Type B pancreatic cell (in vitro differentiated cells): ENCODE measurements around the gene DCAF10. TPM values are rescaled to one million over a fixed set of nuclear protein-coding genes. Genes with fewer than 3 reads are reported as not detected.

Experiments
- DNase-seq: peaks from one replicate; pipeline ENCODE4 v3.0.0; 2021; ENCODE audit warnings: mixed read lengths; ENCODE audit not compliant: unreplicated experiment; ENCODE audit errors: extremely low spot score
- H3K27ac Mint-ChIP-seq: 2 replicates; pipeline ENCODE4 v1.8.0; 2021; ENCODE audit warnings: mild to moderate bottlenecking, mixed read lengths
- H3K27me3 Mint-ChIP-seq: 2 replicates; pipeline ENCODE4 v1.8.0; 2021; ENCODE audit warnings: mixed read lengths
- H3K36me3 Mint-ChIP-seq: 2 replicates; pipeline ENCODE4 v1.8.0; 2021; ENCODE audit warnings: mixed read lengths
- H3K4me1 Mint-ChIP-seq: one replicate; pipeline ENCODE4 v1.8.0; 2021; ENCODE audit warnings: mixed read lengths; ENCODE audit not compliant: unreplicated experiment
- H3K4me3 Mint-ChIP-seq: 2 replicates; pipeline ENCODE4 v1.8.0; 2021; ENCODE audit warnings: mild to moderate bottlenecking, mixed read lengths
- H3K9me3 Mint-ChIP-seq: 2 replicates; pipeline ENCODE4 v1.8.0; 2021; ENCODE audit warnings: mixed read lengths
- total RNA-seq: library from RNA; stranded (reverse); gene quantifications from 2 replicates; pipeline ENCODE4 v1.2.1, GENCODE V29; 2021; ENCODE audit warnings: low replicate concordance
- TF ChIP-seq, protein P1 (sequence below): fragments of 200-600 bp; sonication (generic); conservative IDR thresholded peaks from 2 replicates; pipeline ENCODE4 v1.5.0; 2021; ENCODE audit warnings: antibody characterized with exemption, mild to moderate bottlenecking

DCAF10 gene
- total RNA-seq, 1 donor from 2014 or later: 30.2 TPM

DNA sequence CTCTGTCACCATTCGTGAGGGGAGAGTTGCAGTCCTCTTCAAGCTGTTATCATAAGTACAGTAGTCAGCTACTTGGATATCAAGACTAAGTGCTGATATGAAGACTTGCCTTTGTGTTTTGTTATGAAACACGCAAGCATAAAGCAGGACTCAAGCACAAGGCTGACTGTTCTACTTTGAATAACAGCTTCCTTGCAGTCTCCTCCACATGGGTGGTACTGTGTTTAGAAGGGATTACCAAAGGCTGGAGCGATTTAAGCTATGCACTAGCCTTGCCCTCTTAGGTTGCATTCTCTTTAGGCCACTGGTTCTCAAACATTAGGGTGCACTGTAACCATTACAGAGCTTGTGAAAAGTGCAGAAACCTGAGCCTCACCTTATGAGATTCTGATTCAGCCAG, 61.9 kb downstream of the DCAF10 start:
- Mint-ChIP-seq H3K4me3 (no peak overlapping the region), H3K36me3 (peaks cover 4% of the 10 kb centered on the region), H3K4me1 (no peaks in the 10 kb centered on the region), H3K27ac (no peak overlapping the region), H3K9me3 (no peaks in the 10 kb centered on the region), H3K27me3 (no peaks in the 10 kb centered on the region)
- no peak for DNase-seq
- TF ChIP-seq, protein P1, sequence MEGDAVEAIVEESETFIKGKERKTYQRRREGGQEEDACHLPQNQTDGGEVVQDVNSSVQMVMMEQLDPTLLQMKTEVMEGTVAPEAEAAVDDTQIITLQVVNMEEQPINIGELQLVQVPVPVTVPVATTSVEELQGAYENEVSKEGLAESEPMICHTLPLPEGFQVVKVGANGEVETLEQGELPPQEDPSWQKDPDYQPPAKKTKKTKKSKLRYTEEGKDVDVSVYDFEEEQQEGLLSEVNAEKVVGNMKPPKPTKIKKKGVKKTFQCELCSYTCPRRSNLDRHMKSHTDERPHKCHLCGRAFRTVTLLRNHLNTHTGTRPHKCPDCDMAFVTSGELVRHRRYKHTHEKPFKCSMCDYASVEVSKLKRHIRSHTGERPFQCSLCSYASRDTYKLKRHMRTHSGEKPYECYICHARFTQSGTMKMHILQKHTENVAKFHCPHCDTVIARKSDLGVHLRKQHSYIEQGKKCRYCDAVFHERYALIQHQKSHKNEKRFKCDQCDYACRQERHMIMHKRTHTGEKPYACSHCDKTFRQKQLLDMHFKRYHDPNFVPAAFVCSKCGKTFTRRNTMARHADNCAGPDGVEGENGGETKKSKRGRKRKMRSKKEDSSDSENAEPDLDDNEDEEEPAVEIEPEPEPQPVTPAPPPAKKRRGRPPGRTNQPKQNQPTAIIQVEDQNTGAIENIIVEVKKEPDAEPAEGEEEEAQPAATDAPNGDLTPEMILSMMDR: no peak

DNA sequence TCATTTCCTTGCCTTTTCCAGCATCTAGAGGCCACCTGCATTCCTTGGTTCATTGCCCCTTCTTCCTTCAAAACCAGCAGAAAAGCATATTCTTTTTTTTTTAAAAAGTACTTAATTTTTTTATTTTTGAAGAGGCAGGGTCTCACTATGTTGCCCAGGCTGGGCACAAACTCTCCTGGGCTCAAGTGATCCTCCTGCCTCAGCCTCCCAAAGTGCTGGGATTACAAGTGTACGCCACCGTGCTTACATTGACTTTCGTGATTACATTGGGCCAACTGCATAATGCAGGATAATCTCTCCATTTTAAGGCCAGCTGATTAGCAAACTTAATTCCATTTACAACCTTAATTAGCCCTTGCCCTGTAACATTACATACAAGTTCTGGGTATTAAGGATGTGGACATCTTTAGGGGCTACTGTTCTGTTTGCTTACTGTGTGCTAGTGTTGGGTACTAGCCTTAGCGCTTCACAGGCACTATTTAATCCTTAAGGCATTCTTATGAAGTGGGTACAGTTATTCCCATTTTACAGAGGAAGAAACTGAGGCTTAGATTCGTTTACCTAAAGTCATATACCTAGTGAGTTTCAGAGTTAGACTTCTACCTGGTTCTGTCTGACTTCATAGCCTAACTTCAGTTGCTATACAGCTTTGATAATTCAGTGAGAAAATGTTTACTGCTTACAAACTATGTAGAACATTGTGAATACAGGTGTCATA, 69.6 kb downstream of the DCAF10 start:
- no peaks in the 10 kb centered on the region for H3K4me1 Mint-ChIP-seq
- H3K36me3 Mint-ChIP-seq: peaks cover 3% of the 10 kb centered on the region
- H3K27me3 Mint-ChIP-seq: no peaks in the 10 kb centered on the region
- H3K4me3 Mint-ChIP-seq: no peak overlapping the region
- DNase-seq: no peak
- H3K27ac Mint-ChIP-seq: no peak overlapping the region
- no peaks in the 10 kb centered on the region for H3K9me3 Mint-ChIP-seq
- TF ChIP-seq, protein P1: no peak

DNA sequence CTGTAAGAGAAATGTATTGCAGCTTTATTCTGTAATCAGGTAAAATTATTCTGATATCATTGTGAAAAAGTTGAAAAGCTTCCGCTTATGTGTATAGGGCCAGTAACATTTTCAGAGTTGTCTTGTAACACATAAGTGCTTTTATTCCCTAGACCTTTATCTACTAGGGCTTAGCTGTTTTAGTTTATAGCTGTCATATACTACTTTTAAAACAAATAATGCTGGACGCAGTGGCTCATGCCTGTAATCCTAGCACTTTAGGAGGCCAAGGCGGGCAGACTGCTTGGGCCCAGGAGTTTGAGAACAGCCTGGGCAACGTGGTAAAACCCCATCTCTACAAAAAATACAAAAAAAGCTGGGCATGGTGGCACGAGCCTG, 70.2 kb downstream of the DCAF10 start:
- Mint-ChIP-seq H3K27me3 (no peaks in the 10 kb centered on the region), H3K9me3 (no peaks in the 10 kb centered on the region), H3K27ac (no peak overlapping the region), H3K4me1 (no peaks in the 10 kb centered on the region), H3K4me3 (no peak overlapping the region), H3K36me3 (peaks cover 5% of the 10 kb centered on the region)
- TF ChIP-seq, protein P1: no peak
- no peak for DNase-seq

DNA sequence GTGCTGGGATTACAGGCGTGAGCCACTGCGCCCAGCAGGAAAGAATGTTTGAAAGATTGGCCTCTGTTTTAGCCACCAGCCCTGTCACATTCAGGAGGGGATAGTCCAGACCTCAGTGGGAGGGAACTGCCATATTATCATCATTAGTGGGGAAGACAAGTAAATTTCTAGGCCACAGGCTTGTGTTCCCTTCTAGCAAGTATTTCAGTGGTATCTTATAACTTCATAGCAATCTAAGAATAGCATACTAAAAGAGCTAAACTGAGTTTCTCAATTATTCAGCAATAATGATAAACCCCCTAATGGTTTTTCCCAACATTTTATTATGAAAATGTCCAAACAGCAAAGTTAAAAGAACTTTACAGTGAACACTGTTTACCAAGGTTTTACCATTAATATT, 73.4 kb downstream of the DCAF10 start:
- no peaks in the 10 kb centered on the region for H3K27me3 Mint-ChIP-seq
- H3K9me3 Mint-ChIP-seq: no peaks in the 10 kb centered on the region
- no peak for DNase-seq
- peaks cover 13% of the 10 kb centered on the region for H3K36me3 Mint-ChIP-seq
- no peaks in the 10 kb centered on the region for H3K4me1 Mint-ChIP-seq
- TF ChIP-seq, protein P1: no peak
- H3K4me3 Mint-ChIP-seq: no peak overlapping the region
- H3K27ac Mint-ChIP-seq: no peak overlapping the region

DNA sequence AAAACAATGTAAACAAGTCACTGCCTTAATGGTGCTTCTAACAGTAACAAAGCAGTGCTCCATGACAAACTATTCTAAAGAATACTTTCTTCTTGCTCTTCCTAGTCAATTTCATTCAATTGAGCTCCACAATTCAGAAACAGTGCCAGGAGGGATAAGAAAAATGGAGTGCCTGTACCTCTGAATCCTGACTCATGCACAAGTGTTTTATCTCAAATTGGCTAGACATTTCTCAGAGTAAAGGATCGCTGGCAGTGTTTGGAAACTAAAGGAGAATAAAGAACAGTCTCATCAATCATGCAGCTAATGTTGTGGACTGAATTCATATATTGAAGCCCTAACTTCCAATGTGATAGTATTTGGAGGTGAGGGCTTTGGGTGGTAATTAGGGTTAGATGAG, 75.8 kb downstream of the DCAF10 start:
- TF ChIP-seq, protein P1: no peak
- H3K4me3 Mint-ChIP-seq: no peak overlapping the region
- no peaks in the 10 kb centered on the region for H3K4me1 Mint-ChIP-seq
- no peak for DNase-seq
- H3K9me3 Mint-ChIP-seq: no peaks in the 10 kb centered on the region
- H3K36me3 Mint-ChIP-seq: peaks cover 22% of the 10 kb centered on the region
- H3K27ac Mint-ChIP-seq: no peak overlapping the region
- no peaks in the 10 kb centered on the region for H3K27me3 Mint-ChIP-seq
